Mucosa of rectum (tissue), 2 donors: ENCODE data around the gene SERPINB5.
A peak's percentile ranks its signal among the peaks of the same experiment; 100 is the strongest.
"Not testable (repeated sequence)": the region's sequence is repeated elsewhere in the genome, so short reads cannot be mapped to it uniquely, and the experiment has no call there.

Experiments
- H3K27ac ChIP-seq, 2 donors: one replicate each; pipeline ENCODE4 v1.7.0; 2013; ENCODE audit warnings: inconsistent platforms in 2 of 2, low read depth in 2 of 2, low read length in 2 of 2
- H3K27me3 ChIP-seq, 2 donors: one replicate each; pipeline ENCODE4 v1.7.0; 2013; ENCODE audit warnings: low read length in 2 of 2; ENCODE audit not compliant: control insufficient read depth in 2 of 2, insufficient read depth in 2 of 2
- H3K36me3 ChIP-seq, 2 donors: one replicate each; pipeline ENCODE4 v1.7.0; 2013; ENCODE audit warnings: low read length in 2 of 2; ENCODE audit not compliant: control insufficient read depth in 2 of 2, insufficient read depth in 2 of 2
- H3K4me1 ChIP-seq, 2 donors: one replicate each; pipeline ENCODE4 v1.7.0; 2013; ENCODE audit warnings: low read length in 2 of 2, mild to moderate bottlenecking in 1 of 2; ENCODE audit not compliant: control insufficient read depth in 2 of 2, insufficient read depth in 2 of 2
- H3K4me3 ChIP-seq, 2 donors: one replicate each; pipeline ENCODE4 v1.7.0; 2013; ENCODE audit warnings: low read length in 2 of 2
- H3K9ac ChIP-seq, 2 donors: one replicate each; pipeline ENCODE4 v1.7.0; 2013; ENCODE audit warnings: low read length in 2 of 2, low read depth in 1 of 2, mild to moderate bottlenecking in 1 of 2
- H3K9me3 ChIP-seq, 2 donors: one replicate each; pipeline ENCODE4 v1.7.0; 2013; ENCODE audit warnings: low read length in 2 of 2; ENCODE audit not compliant: control insufficient read depth in 2 of 2
- donor health status: healthy.
- donor health status: Normal muscosa, but diverticular disease.

SERPINB5 gene

GRCh38 chr18:63444580-63444979, 32.2 kb upstream of the SERPINB5 start:
- no peak overlapping the region for H3K9ac ChIP-seq
- H3K27ac ChIP-seq: no peak overlapping the region

GRCh38 chr18:63445037-63445436, 31.7 kb upstream of the SERPINB5 start:
- H3K4me1 ChIP-seq: no peaks in the 10 kb centered on the region
- no peaks in the 10 kb centered on the region for H3K27me3 ChIP-seq
- no peak overlapping the region for H3K27ac ChIP-seq

More at GRCh38 chr18:63444580-63444979, 32.2 kb upstream of the SERPINB5 start:
- H3K4me3 ChIP-seq: no peak overlapping the region
- no peaks in the 10 kb centered on the region for H3K36me3 ChIP-seq
- H3K9me3 ChIP-seq: no peaks in the 10 kb centered on the region
- no peaks in the 10 kb centered on the region for H3K27me3 ChIP-seq
- H3K4me1 ChIP-seq: no peaks in the 10 kb centered on the region

GRCh38 chr18:63446266-63446665, 30.5 kb upstream of the SERPINB5 start:
- H3K4me3 ChIP-seq: no peak overlapping the region
- H3K9me3 ChIP-seq: no peaks in the 10 kb centered on the region
- H3K4me1 ChIP-seq: no peaks in the 10 kb centered on the region
- no peak overlapping the region for H3K9ac ChIP-seq
- no peak overlapping the region for H3K27ac ChIP-seq
- H3K36me3 ChIP-seq: no peaks in the 10 kb centered on the region
- no peaks in the 10 kb centered on the region for H3K27me3 ChIP-seq

More at GRCh38 chr18:63445037-63445436, 31.7 kb upstream of the SERPINB5 start:
- Histone ChIP-seq H3K9ac (no peak overlapping the region), H3K4me3 (no peak overlapping the region), H3K36me3 (no peaks in the 10 kb centered on the region), H3K9me3 (no peaks in the 10 kb centered on the region)

- no peaks in the 10 kb centered on the region for H3K27me3 ChIP-seq
These were observed 29.7 kb upstream of the SERPINB5 start for GRCh38 chr18:63447066-63447465.

GRCh38 chr18:63449426-63449825, 27.3 kb upstream of the SERPINB5 start:
- H3K27ac ChIP-seq: no peak overlapping the region
- no peak overlapping the region for H3K4me3 ChIP-seq
- no peaks in the 10 kb centered on the region for H3K36me3 ChIP-seq
- no peaks in the 10 kb centered on the region for H3K27me3 ChIP-seq
- no peak overlapping the region for H3K9ac ChIP-seq
- H3K9me3 ChIP-seq: no peaks in the 10 kb centered on the region
- H3K4me1 ChIP-seq: peaks cover 24% of the 10 kb centered on the region in 2 donors

More at GRCh38 chr18:63447066-63447465, 29.7 kb upstream of the SERPINB5 start:
- H3K9me3 ChIP-seq: no peaks in the 10 kb centered on the region
- H3K36me3 ChIP-seq: no peaks in the 10 kb centered on the region
- no peak overlapping the region for H3K9ac ChIP-seq
- H3K4me1 ChIP-seq: peaks cover 3 to 4% of the 10 kb centered on the region in 2 donors
- H3K4me3 ChIP-seq: no peak overlapping the region
- H3K27ac ChIP-seq: no peak overlapping the region

GRCh38 chr18:63451799-63452660, 24.7 kb upstream of the SERPINB5 start:
- no peak overlapping the region for H3K9ac ChIP-seq
- H3K36me3 ChIP-seq: no peaks in the 10 kb centered on the region
- H3K9me3 ChIP-seq: no peaks in the 10 kb centered on the region
- peak overlapping the region in 1 of 2 donors; percentile 23 for H3K4me3 ChIP-seq
- no peaks in the 10 kb centered on the region for H3K27me3 ChIP-seq
- H3K27ac ChIP-seq: peak overlapping the region; percentile 30 to 66
- H3K4me1 ChIP-seq: peaks cover 26 to 29% of the 10 kb centered on the region in 2 donors

- Histone ChIP-seq H3K27ac (peak overlapping the region; percentile 30 to 66), H3K4me1 (peaks cover 26 to 32% of the 10 kb centered on the region in 2 donors)
- H3K9ac ChIP-seq, H3K9me3 ChIP-seq, H3K36me3 ChIP-seq, H3K27me3 ChIP-seq, H3K4me3 ChIP-seq: not testable (repeated sequence)
These were observed 24.0 kb upstream of the SERPINB5 start for GRCh38 chr18:63452751-63453150.

- H3K4me1 ChIP-seq: peaks cover 26 to 32% of the 10 kb centered on the region in 2 donors
- no peak overlapping the region for H3K27ac ChIP-seq
- H3K36me3 ChIP-seq: no peaks in the 10 kb centered on the region
- no peak overlapping the region for H3K9ac ChIP-seq
- H3K27me3 ChIP-seq: no peaks in the 10 kb centered on the region
- no peaks in the 10 kb centered on the region for H3K9me3 ChIP-seq
- H3K4me3 ChIP-seq: no peak overlapping the region
These were observed 22.3 kb upstream of the SERPINB5 start for GRCh38 chr18:63454497-63454896.

GRCh38 chr18:63457977-63458376, 18.8 kb upstream of the SERPINB5 start:
- H3K27me3 ChIP-seq: peaks cover 0 to 2% of the 10 kb centered on the region in 2 donors

GRCh38 chr18:63460414-63460813, 16.3 kb upstream of the SERPINB5 start:
- H3K4me3 ChIP-seq: no peak overlapping the region
- no peak overlapping the region for H3K9ac ChIP-seq
- no peak overlapping the region for H3K27ac ChIP-seq

More at GRCh38 chr18:63457977-63458376, 18.8 kb upstream of the SERPINB5 start:
- Histone ChIP-seq H3K4me1 (peaks cover 13 to 19% of the 10 kb centered on the region in 2 donors), H3K9me3 (no peaks in the 10 kb centered on the region), H3K36me3 (no peaks in the 10 kb centered on the region), H3K9ac (no peak overlapping the region), H3K4me3 (no peak overlapping the region), H3K27ac (no peak overlapping the region)

More at GRCh38 chr18:63460414-63460813, 16.3 kb upstream of the SERPINB5 start:
- Histone ChIP-seq H3K27me3 (peaks cover 0 to 2% of the 10 kb centered on the region in 2 donors), H3K36me3 (no peaks in the 10 kb centered on the region), H3K9me3 (no peaks in the 10 kb centered on the region), H3K4me1 (peaks cover 0 to 2% of the 10 kb centered on the region in 2 donors)
